OCI-LY7 (cell line): ENCODE data around the gene ANO8.

Source experiments
- EZH2phosphoT487 ChIP-seq: fragments of 200-600 bp; sonication (generic); IDR thresholded peaks from 2 replicates; pipeline ENCODE4 v1.6.1; 2018; ENCODE audit warnings: low read depth, borderline replicate concordance, mild to moderate bottlenecking, mixed run types, antibody characterized with exemption, low read length, moderate library complexity, mixed read lengths
- TF ChIP-seq, protein P1 (sequence below): fragments of 200-600 bp; sonication (generic); conservative IDR thresholded peaks from 2 replicates; pipeline ENCODE4 v1.5.1; 2014; ENCODE audit warnings: mild to moderate bottlenecking, antibody characterized with exemption, low read length, moderate library complexity, mixed read lengths

DNA sequence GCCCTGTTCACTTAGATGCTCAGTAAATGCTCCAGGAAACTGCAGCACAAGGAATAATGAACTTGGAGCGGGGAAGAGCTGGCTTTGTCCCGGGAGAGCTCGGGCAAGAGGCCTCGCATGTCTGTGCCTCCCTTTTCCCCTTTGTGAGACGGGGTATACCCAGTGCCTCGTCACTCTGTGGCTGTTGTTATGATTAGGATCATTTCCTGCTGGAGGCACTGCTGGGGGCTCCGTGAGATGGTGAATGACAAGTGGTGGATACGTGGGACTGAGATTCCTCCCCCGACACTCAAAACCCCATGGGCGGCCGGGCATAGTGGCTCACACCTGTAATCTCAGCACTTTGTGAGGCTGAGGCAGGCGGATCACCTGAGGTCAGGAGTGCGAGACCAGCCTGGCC lies 43.6 kb upstream of the ANO8 start:
- TF ChIP-seq, protein P1, sequence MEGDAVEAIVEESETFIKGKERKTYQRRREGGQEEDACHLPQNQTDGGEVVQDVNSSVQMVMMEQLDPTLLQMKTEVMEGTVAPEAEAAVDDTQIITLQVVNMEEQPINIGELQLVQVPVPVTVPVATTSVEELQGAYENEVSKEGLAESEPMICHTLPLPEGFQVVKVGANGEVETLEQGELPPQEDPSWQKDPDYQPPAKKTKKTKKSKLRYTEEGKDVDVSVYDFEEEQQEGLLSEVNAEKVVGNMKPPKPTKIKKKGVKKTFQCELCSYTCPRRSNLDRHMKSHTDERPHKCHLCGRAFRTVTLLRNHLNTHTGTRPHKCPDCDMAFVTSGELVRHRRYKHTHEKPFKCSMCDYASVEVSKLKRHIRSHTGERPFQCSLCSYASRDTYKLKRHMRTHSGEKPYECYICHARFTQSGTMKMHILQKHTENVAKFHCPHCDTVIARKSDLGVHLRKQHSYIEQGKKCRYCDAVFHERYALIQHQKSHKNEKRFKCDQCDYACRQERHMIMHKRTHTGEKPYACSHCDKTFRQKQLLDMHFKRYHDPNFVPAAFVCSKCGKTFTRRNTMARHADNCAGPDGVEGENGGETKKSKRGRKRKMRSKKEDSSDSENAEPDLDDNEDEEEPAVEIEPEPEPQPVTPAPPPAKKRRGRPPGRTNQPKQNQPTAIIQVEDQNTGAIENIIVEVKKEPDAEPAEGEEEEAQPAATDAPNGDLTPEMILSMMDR, result no peak
- no peak for TF ChIP-seq EZH2phosphoT487
